HepG2 (cell line): Measurements from ENCODE around the gene ABCC1. TPM values are rescaled to one million over a fixed set of nuclear protein-coding genes. Genes with fewer than 3 reads are reported as not detected.

Experiments used
- ATAC-seq: fragments of 200-7000 bp; cut with Tn5 transposase; 3 replicates; pipeline ENCODE4 v1.9.1; 2020; ENCODE audit warnings: mild to moderate bottlenecking, moderate library complexity
- BruUV-seq: library from RNA; stranded (reverse); fragments of 400-500 nt; replicated peaks from 2 replicates; lab custom pipeline; 2021; lab: Mats Ljungman, UMichigan
- CTCF ChIA-PET: fragments of 300-600 bp; formaldehyde crosslinking; extraction: SDS; loops from one replicate; lab custom pipeline; 2021; ENCODE audit warnings: low total read pairs, inconsistent platforms, low intra/inter-chr PET ratio; lab: Yijun Ruan, JAX
- POLR2A ChIA-PET: fragments of 350-600 bp; sonication (Branson Sonifier 250); formaldehyde crosslinking; loops from one replicate; lab custom pipeline; 2020; ENCODE audit warnings: antibody characterized with exemption, inconsistent platforms; lab: Yijun Ruan, JAX
- DNase-seq: peaks from one replicate; pipeline ENCODE4 v3.0.0-alpha.2; 2015; ENCODE audit warnings: low spot score
- FAIRE-seq: peaks from 3 replicates; lab custom pipeline; 2011; peaks lifted over from hg19 to GRCh38; lab: Jason Lieb, UNC
- H2AFZ ChIP-seq: one replicate; pipeline ENCODE4 v1.6.1; 2011; ENCODE audit warnings: low read length, inconsistent platforms
- H3K27ac ChIP-seq: fragments of 300-600 bp; 3 replicates; pipeline ENCODE4 v1.8.0; 2011; ENCODE audit warnings: mixed run types, mild to moderate bottlenecking, mixed read lengths, low read length, inconsistent platforms; ENCODE audit not compliant: insufficient read depth; ENCODE audit errors: extremely low read length
- H3K27me3 ChIP-seq, 2 experiments: fragments of 200-600 bp in 1 of 2; 2 replicates in 1 of 2; 3 replicates in 1 of 2; pipeline versions ENCODE4 v1.6.0 to v1.8.0; 2011; ENCODE audit warnings: low read length in 2 of 2, mild to moderate bottlenecking in 2 of 2, moderate library complexity in 2 of 2, inconsistent platforms in 1 of 2; ENCODE audit not compliant: insufficient read depth in 2 of 2, control insufficient read depth in 1 of 2
- H3K36me3 ChIP-seq, 2 experiments: fragments of 200-600 bp in 1 of 2; replicated peaks in 1 of 2; 2 replicates in 1 of 2; 3 replicates in 1 of 2; pipeline versions ENCODE4 v1.5.1 to v1.8.0; 2011; ENCODE audit warnings: low read length in 2 of 2, inconsistent platforms in 1 of 2; ENCODE audit not compliant: insufficient read depth in 2 of 2, control insufficient read depth in 1 of 2
- H3K4me1 ChIP-seq: 2 replicates; pipeline ENCODE4 v1.5.1; 2012; ENCODE audit warnings: low read length, inconsistent platforms; ENCODE audit not compliant: insufficient read depth
- H3K4me2 ChIP-seq: 2 replicates; pipeline ENCODE4 v1.6.0; 2011; ENCODE audit warnings: low read depth, low read length, inconsistent platforms
- H3K4me3 ChIP-seq, 3 experiments: fragments of 200-600 bp in 1 of 3; sonication (generic), shearing (Covaris generic) in 1 of 3; replicated peaks in 1 of 3; 2 replicates each; pipeline ENCODE4 v1.5.1; 2011 to 2016; ENCODE audit warnings: low read length in 3 of 3, inconsistent platforms in 2 of 3, low read depth in 2 of 3, mild to moderate bottlenecking in 2 of 3, control low read depth in 1 of 3, mixed read lengths in 1 of 3; ENCODE audit not compliant: insufficient read depth in 1 of 3
- H3K79me2 ChIP-seq: one replicate; pipeline ENCODE4 v1.6.1; 2011; ENCODE audit warnings: low read length, inconsistent platforms; ENCODE audit not compliant: insufficient read depth
- H3K9ac ChIP-seq: 2 replicates; pipeline ENCODE4 v1.6.0; 2011; ENCODE audit warnings: mild to moderate bottlenecking, low read depth, low read length, inconsistent platforms; ENCODE audit not compliant: insufficient read depth
- H3K9me3 ChIP-seq: 2 replicates; pipeline ENCODE4 v1.5.1; 2012; ENCODE audit warnings: mild to moderate bottlenecking, low read length
- H4K20me1 ChIP-seq: 2 replicates; pipeline ENCODE4 v1.6.0; 2011; ENCODE audit warnings: inconsistent platforms, mild to moderate bottlenecking, low read length, moderate library complexity; ENCODE audit not compliant: insufficient read depth
- FOXP4 ChIP-seq: sonication (generic); formaldehyde crosslinking; IDR thresholded peaks from 2 replicates; pipeline ENCODE4 v1.4.0; 2020; ENCODE audit warnings: missing genetic modification reagents
- HOMEZ ChIP-seq: IDR thresholded peaks from 2 replicates; pipeline ENCODE4 v1.6.1; 2016; ENCODE audit warnings: low read depth
- KDM3A ChIP-seq: IDR thresholded peaks from 2 replicates; pipeline ENCODE4 v1.6.1; 2018; ENCODE audit warnings: low read depth, missing compliant biosample characterization
- KMT2A ChIP-seq: sonication (generic); formaldehyde crosslinking; IDR thresholded peaks from 2 replicates; pipeline ENCODE4 v1.4.0; 2020; ENCODE audit warnings: missing genetic modification reagents
- MAF1 ChIP-seq: sonication (generic); formaldehyde crosslinking; IDR thresholded peaks from 2 replicates; pipeline ENCODE4 v1.5.0; 2020; ENCODE audit warnings: missing genetic modification reagents, borderline replicate concordance
- MAFG ChIP-seq: sonication (generic); formaldehyde crosslinking; IDR thresholded peaks from 2 replicates; pipeline ENCODE4 v1.5.1; 2020; ENCODE audit warnings: mild to moderate bottlenecking, missing genetic modification reagents
- MIER3 ChIP-seq: IDR thresholded peaks from 2 replicates; pipeline ENCODE4 v1.6.1; 2016; ENCODE audit warnings: missing compliant biosample characterization, borderline replicate concordance
- MZF1 ChIP-seq: sonication (generic); formaldehyde crosslinking; IDR thresholded peaks from 2 replicates; pipeline ENCODE4 v1.8.1; 2023; ENCODE audit warnings: mild to moderate bottlenecking, missing genetic modification reagents, borderline replicate concordance
- PITX1 ChIP-seq: sonication (generic); formaldehyde crosslinking; IDR thresholded peaks from 2 replicates; pipeline ENCODE4 v1.5.1; 2020; ENCODE audit warnings: mild to moderate bottlenecking, missing genetic modification reagents
- ZNF17 ChIP-seq: sonication (generic); formaldehyde crosslinking; IDR thresholded peaks from 2 replicates; pipeline ENCODE4 v1.5.0; 2020; ENCODE audit warnings: mild to moderate bottlenecking, missing genetic modification reagents
- ZNF280D ChIP-seq: sonication (generic); formaldehyde crosslinking; IDR thresholded peaks from 2 replicates; pipeline ENCODE4 v1.5.1; 2020; ENCODE audit warnings: mild to moderate bottlenecking, missing genetic modification reagents
- ZNF33B ChIP-seq: sonication (generic); formaldehyde crosslinking; IDR thresholded peaks from 2 replicates; pipeline ENCODE4 v1.5.1; 2020; ENCODE audit warnings: mild to moderate bottlenecking, missing genetic modification reagents
- WGBS: methylation state at CpG from one replicate; pipeline ENCODE4 v1.1.6; 2017; ENCODE audit warnings: low lambda C conversion rate; 5-methylcytosine and 5-hydroxymethylcytosine counted together
- in situ Hi-C: cut with HindIII; loops from 2 replicates; pipeline ENCODE4 v1.10.0; 2017; ENCODE audit warnings: low pct_unique_long_range_greater_than_20kb; ENCODE audit not compliant: extremely low pct_ligation_motif_present
- intact Hi-C: fragments of 100-400 bp; cut with micrococcal nuclease; formaldehyde crosslinking; loops from one replicate; pipeline ENCODE4 v1.10.0; 2022; ENCODE audit not compliant: unreplicated experiment
- polyA plus RNA-seq, 8 experiments: library from polyadenylated mRNA; depleted of rRNA in 3 of 8; stranded (reverse) in 7 of 8; unstranded in 1 of 8; fragments of >200 nt; fragmentation: Illumina TruSeq in 4 of 8; extraction: Trizol in 4 of 8; gene quantifications; 2 replicates each; pipeline versions ENCODE4 v1.2.1 to v1.2.3, GENCODE V29; 2011 to 2016; ENCODE audit warnings: low read depth in 4 of 8, missing spikeins in 1 of 8, mixed read lengths in 1 of 8; ENCODE audit not compliant: insufficient read depth in 1 of 8
- total RNA-seq, 5 experiments: library from RNA; depleted of rRNA; stranded (reverse); fragments of >200 nt; fragmentation: Illumina TruSeq; extraction: Trizol; gene quantifications; 2 replicates each; pipeline ENCODE4 v1.2.3, GENCODE V29; 2016; ENCODE audit warnings: low read depth in 1 of 5

The ABCC1 gene
- total and polyA plus RNA-seq, 2 of the 13 experiments (the other 11 are each of a cell fraction or from before 2014, with no cell fraction given), result 13.0 to 30.6 TPM

- H2AFZ ChIP-seq, result peak overlapping the region; percentile 58
- no peak overlapping the region for H3K9ac ChIP-seq
- H3K4me3 ChIP-seq, result 0 out of 6 replicates have a peak overlapping the region, but pooled peaks of 1 of the 3 experiments have one; percentile 5
- H3K27ac ChIP-seq, result no peak overlapping the region
- TF ChIP-seq ZNF17 (CRISPR knock-in tag) (no peak), KDM3A (no peak), MAF1 (CRISPR knock-in tag) (no peak), ZNF280D (CRISPR knock-in tag) (no peak), ZNF33B (peak; percentile 49; the same call in 1 of the 2 replicates), MIER3 (CRISPR knock-in tag) (no peak), MZF1 (CRISPR knock-in tag) (no peak), FOXP4 (no peak), PITX1 (CRISPR knock-in tag) (no peak), MAFG (CRISPR knock-in tag) (no peak), KMT2A (CRISPR knock-in tag) (0 out of 2 replicates have a peak, but pooled peaks have one; percentile 25), HOMEZ (no peak)
- H3K4me1 ChIP-seq, result peaks cover 31% of the 10 kb centered on the region
- CTCF ChIA-PET, result no interaction called here
- ATAC-seq (peak; percentile 31), FAIRE-seq (no peak), DNase-seq (peak; percentile 25)
- no peaks in the 10 kb centered on the region for H3K79me2 ChIP-seq
- in situ Hi-C loops (no loop called here), intact Hi-C loops (loop anchor here (5.0 kb wide), 1 partner anchor 38 kb away; the partner anchor contains the start of gene CEP20)
- H3K27me3 ChIP-seq, result 0 out of 5 replicates have a peak, but pooled peaks cover 0 to 4% of the 10 kb centered on the region in 2 experiments
- no TSS peak for BruUV-seq
- POLR2A ChIA-PET, result interaction anchor here (0.9 kb wide), 1 partner anchor 37 kb away, joined by 3 read pairs; no protein-coding TSS in a partner anchor
- H4K20me1 ChIP-seq, result no peaks in the 10 kb centered on the region
- H3K9me3 ChIP-seq, result no peaks in the 10 kb centered on the region
- WGBS, result 50% methylated on average over 9 of the region's 9 CpGs
- H3K4me2 ChIP-seq, result peak overlapping the region; percentile 43
- no peaks in the 10 kb centered on the region for H3K36me3 ChIP-seq
These were observed 23.8 kb upstream of the ABCC1 start for GRCh38 chr16:15925631-15926030.
